PC-3 (cell line): ENCODE measurements around the gene STIL. TPM values are rescaled to one million over a fixed set of nuclear protein-coding genes. Genes with fewer than 3 reads are reported as not detected.

ENCODE experiments used
- ATAC-seq: fragments of 200-7000 bp; cut with Tn5 transposase; 2 replicates; pipeline ENCODE4 v1.9.1; 2020; ENCODE audit warnings: mild to moderate bottlenecking, moderate library complexity
- BruUV-seq: library from RNA; stranded (reverse); fragments of 400-500 nt; replicated peaks from 2 replicates; lab custom pipeline; 2021; lab: Mats Ljungman, UMichigan
- CTCF ChIA-PET: fragments of 300-600 bp; sonication (Branson Sonifier 250); formaldehyde crosslinking; loops from one replicate; lab custom pipeline; 2022; ENCODE audit warnings: antibody characterized with exemption; lab: Charles Lee
- POLR2A ChIA-PET: fragments of 300-600 bp; sonication (Branson Sonifier 250); formaldehyde crosslinking; loops from one replicate; lab custom pipeline; 2022; ENCODE audit warnings: antibody characterized with exemption; ENCODE audit not compliant: unreplicated experiment; lab: Charles Lee
- DNase-seq: peaks from one replicate; pipeline ENCODE4 v3.0.0-alpha.2; 2015
- H2AFZ ChIP-seq: fragments of 300-600 bp; sonication (generic); 2 replicates; pipeline ENCODE4 v1.6.0; 2016; ENCODE audit warnings: antibody characterized with exemption, low read length
- H3F3A ChIP-seq: fragments of 300-600 bp; sonication (generic); one replicate; pipeline ENCODE4 v1.6.0; 2017; ENCODE audit warnings: antibody characterized with exemption, low read length, control low read depth, mild to moderate bottlenecking; ENCODE audit not compliant: unreplicated experiment
- H3K27ac ChIP-seq: fragments of 300-600 bp; sonication (generic); 2 replicates; pipeline ENCODE4 v1.5.1; 2016; ENCODE audit warnings: mild to moderate bottlenecking, low read length
- H3K27me3 ChIP-seq: fragments of 300-600 bp; sonication (generic); 2 replicates; pipeline ENCODE4 v1.6.1; 2016; ENCODE audit warnings: low read length, mixed read lengths
- H3K36me3 ChIP-seq: fragments of 300-600 bp; sonication (generic); 2 replicates; pipeline ENCODE4 v1.6.1; 2016; ENCODE audit warnings: low read depth, mixed run types, low read length, mixed read lengths
- H3K4me1 ChIP-seq: fragments of 300-600 bp; sonication (generic); 2 replicates; pipeline ENCODE4 v1.5.1; 2016; ENCODE audit warnings: low read length; ENCODE audit not compliant: insufficient read depth
- H3K4me2 ChIP-seq: fragments of 300-600 bp; sonication (generic); 2 replicates; pipeline ENCODE4 v1.6.0; 2016; ENCODE audit warnings: low read length
- H3K4me3 ChIP-seq: fragments of 300-600 bp; sonication (generic); 2 replicates; pipeline ENCODE4 v1.5.1; 2016; ENCODE audit warnings: mild to moderate bottlenecking, low read length, mixed read lengths
- H3K79me2 ChIP-seq: fragments of 300-600 bp; sonication (generic); 2 replicates; pipeline ENCODE4 v1.6.1; 2017; ENCODE audit warnings: low read length, mixed read lengths
- H3K9ac ChIP-seq: fragments of 300-600 bp; sonication (generic); 2 replicates; pipeline ENCODE4 v1.6.0; 2016; ENCODE audit warnings: mild to moderate bottlenecking, low read length
- H3K9me2 ChIP-seq: fragments of 300-600 bp; sonication (generic); replicated peaks from 2 replicates; pipeline ENCODE4 v1.6.1; 2016; ENCODE audit warnings: mixed run types, low read length, mixed read lengths
- H3K9me3 ChIP-seq: fragments of 300-600 bp; sonication (generic); 2 replicates; pipeline ENCODE4 v1.6.1; 2016; ENCODE audit warnings: low read length, mixed read lengths
- H4K20me1 ChIP-seq: fragments of 300-600 bp; sonication (generic); 2 replicates; pipeline ENCODE4 v1.6.1; 2016; ENCODE audit warnings: low read length, mixed read lengths
- EZH2 ChIP-seq: fragments of 300-600 bp; sonication (generic); IDR thresholded peaks from one replicate; pipeline ENCODE4 v1.6.1; 2017; ENCODE audit warnings: antibody characterized with exemption, mild to moderate bottlenecking, low read length; ENCODE audit not compliant: unreplicated experiment
- EZH2phosphoT487 ChIP-seq: fragments of 300-600 bp; sonication (generic); IDR thresholded peaks from 2 replicates; pipeline ENCODE4 v1.6.1; 2018; ENCODE audit warnings: mild to moderate bottlenecking, antibody characterized with exemption, low read length, borderline replicate concordance
- intact Hi-C: fragments of 100-400 bp; cut with micrococcal nuclease; formaldehyde crosslinking; loops from 2 replicates; pipeline ENCODE4 v1.9.0; 2023
- total RNA-seq: library from RNA; depleted of rRNA; stranded (reverse); fragments of >200 nt; gene quantifications from 2 replicates; pipeline ENCODE4 v1.2.3, GENCODE V29; 2014
- TF ChIP-seq, protein P1 (sequence below): fragments of 300-600 bp; sonication (generic); conservative IDR thresholded peaks from 2 replicates; pipeline ENCODE4 v1.5.1; 2017; ENCODE audit warnings: antibody characterized with exemption, low read depth, mild to moderate bottlenecking, low read length

The STIL gene
- total RNA-seq, 1 experiment from 2014 or later, result 32.0 TPM

DNA sequence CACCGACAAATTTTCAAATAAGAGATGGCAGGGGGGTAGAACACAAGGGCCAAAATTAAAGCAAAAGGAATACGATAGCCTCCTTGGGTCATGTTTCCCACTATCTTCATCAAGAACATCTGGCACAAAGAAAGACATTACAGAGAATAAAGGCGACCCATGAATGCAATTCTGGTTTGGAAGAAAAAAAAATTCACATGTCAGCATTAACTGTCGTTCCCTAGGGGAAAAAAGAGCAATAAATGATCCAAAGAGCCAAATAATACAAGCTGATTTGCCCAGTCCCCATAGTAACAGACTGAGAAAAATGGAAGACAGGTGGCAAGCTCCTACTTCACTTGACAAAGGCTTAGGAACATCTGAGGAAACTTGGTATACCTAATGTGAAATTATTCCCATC lies 4.5 kb downstream of the STIL start:
- Histone ChIP-seq H3K27ac (no peak overlapping the region), H3K9me3 (no peaks in the 10 kb centered on the region), H3K79me2 (peaks cover 61% of the 10 kb centered on the region), H3K9me2 (no peaks in the 10 kb centered on the region), H3K36me3 (peaks cover 30% of the 10 kb centered on the region), H3K4me2 (no peak overlapping the region), H3K4me1 (peaks cover 11% of the 10 kb centered on the region), H3K27me3 (no peaks in the 10 kb centered on the region), H2AFZ (no peak overlapping the region), H4K20me1 (0 out of 2 replicates have a peak, but pooled peaks cover 5% of the 10 kb centered on the region), H3K9ac (no peak overlapping the region), H3K4me3 (no peak overlapping the region), H3F3A (no peaks in the 10 kb centered on the region)
- intact Hi-C loops, result no loop called here
- ChIA-PET CTCF (no interaction called here), POLR2A (no interaction called here)
- ATAC-seq (no peak), DNase-seq (no peak)
- TF ChIP-seq EZH2 (no peak), EZH2phosphoT487 (no peak)
- TF ChIP-seq, protein P1, sequence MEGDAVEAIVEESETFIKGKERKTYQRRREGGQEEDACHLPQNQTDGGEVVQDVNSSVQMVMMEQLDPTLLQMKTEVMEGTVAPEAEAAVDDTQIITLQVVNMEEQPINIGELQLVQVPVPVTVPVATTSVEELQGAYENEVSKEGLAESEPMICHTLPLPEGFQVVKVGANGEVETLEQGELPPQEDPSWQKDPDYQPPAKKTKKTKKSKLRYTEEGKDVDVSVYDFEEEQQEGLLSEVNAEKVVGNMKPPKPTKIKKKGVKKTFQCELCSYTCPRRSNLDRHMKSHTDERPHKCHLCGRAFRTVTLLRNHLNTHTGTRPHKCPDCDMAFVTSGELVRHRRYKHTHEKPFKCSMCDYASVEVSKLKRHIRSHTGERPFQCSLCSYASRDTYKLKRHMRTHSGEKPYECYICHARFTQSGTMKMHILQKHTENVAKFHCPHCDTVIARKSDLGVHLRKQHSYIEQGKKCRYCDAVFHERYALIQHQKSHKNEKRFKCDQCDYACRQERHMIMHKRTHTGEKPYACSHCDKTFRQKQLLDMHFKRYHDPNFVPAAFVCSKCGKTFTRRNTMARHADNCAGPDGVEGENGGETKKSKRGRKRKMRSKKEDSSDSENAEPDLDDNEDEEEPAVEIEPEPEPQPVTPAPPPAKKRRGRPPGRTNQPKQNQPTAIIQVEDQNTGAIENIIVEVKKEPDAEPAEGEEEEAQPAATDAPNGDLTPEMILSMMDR, result no peak
- no TSS peak for BruUV-seq

DNA sequence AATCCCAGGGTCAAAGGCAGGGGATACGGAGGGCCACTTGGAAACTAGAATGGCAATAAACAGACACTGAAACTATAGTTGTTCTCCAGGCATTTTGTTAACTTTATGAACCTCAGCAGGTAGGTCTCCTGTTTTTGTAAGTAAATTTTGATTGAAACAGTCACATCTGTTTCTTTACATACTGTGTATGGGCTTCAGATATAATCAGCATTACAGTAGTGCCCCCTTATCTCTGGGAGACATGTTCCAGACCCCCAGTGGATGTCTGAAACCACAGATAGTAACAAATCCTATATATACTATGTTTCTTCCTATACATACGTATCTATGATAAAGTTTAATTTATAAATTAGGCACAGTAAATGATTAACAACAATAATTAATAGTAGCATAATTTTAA lies 11.5 kb downstream of the STIL start:
- intact Hi-C loops, result no loop called here
- BruUV-seq, result no TSS peak

More for the DNA sequence above, 11.5 kb downstream of the STIL start:
- no peaks in the 10 kb centered on the region for H3K4me1 ChIP-seq
- H2AFZ ChIP-seq, result no peak overlapping the region
- no peak overlapping the region for H3K4me3 ChIP-seq
- ChIA-PET CTCF (no interaction called here), POLR2A (no interaction called here)
- no peaks in the 10 kb centered on the region for H3K27me3 ChIP-seq
- H3K9me3 ChIP-seq, result no peaks in the 10 kb centered on the region
- TF ChIP-seq EZH2phosphoT487 (no peak), EZH2 (no peak)
- TF ChIP-seq, protein P1, result no peak
- H3K27ac ChIP-seq, result no peak overlapping the region
- DNase-seq (no peak), ATAC-seq (no peak)
- no peak overlapping the region for H3K4me2 ChIP-seq
- H3K79me2 ChIP-seq, result peaks cover 14% of the 10 kb centered on the region
- H3K36me3 ChIP-seq, result peaks cover 51% of the 10 kb centered on the region
- no peak overlapping the region for H3K9ac ChIP-seq
- H3K9me2 ChIP-seq, result no peaks in the 10 kb centered on the region
- H4K20me1 ChIP-seq, result no peaks in the 10 kb centered on the region
- no peaks in the 10 kb centered on the region for H3F3A ChIP-seq
